NCI-H2227 treated with DMSO at 0.1 percent for 48 hours (cell line): ENCODE measurements around the gene STK10.
"Not testable (repeated sequence)": the region's sequence is repeated elsewhere in the genome, so short reads cannot be mapped to it uniquely, and the experiment has no call there.

ENCODE experiments used
- DNase-seq: peaks from one replicate; lab custom pipeline; 2025; lab: John Stamatoyannopoulos, UW

The STK10 gene

GRCh38 chr5:172165465-172165864 lies 22.6 kb downstream of the STK10 start:
- DNase-seq, result no peak

DNA sequence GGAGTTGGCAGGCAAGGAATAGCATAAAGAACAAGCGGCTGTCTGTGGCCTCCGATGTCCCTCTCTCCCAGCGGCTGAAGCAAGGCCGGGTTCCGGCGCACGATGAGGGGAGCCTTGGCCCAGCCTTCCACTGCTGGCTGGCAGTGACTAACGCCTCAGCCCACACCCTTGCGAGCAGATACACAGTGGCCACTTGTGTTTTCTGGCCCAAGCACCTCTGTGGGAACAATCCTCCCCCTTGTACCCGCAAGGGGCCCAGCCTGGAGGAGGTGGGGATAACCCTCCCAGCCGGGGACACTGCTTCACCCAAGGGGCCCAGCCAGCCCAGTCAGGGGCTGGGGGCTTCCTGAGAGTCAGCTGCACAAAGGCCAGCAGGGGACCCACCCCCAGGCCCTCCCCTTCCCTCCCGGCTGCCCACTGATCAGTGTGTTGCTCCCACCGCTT lies 23.2 kb downstream of the STK10 start:
- DNase-seq, result no peak

GRCh38 chr5:172163346-172163745 lies 24.7 kb downstream of the STK10 start:
- no peak for DNase-seq

- no peak for DNase-seq
These were observed 25.1 kb downstream of the STK10 start for GRCh38 chr5:172162987-172163343.

DNA sequence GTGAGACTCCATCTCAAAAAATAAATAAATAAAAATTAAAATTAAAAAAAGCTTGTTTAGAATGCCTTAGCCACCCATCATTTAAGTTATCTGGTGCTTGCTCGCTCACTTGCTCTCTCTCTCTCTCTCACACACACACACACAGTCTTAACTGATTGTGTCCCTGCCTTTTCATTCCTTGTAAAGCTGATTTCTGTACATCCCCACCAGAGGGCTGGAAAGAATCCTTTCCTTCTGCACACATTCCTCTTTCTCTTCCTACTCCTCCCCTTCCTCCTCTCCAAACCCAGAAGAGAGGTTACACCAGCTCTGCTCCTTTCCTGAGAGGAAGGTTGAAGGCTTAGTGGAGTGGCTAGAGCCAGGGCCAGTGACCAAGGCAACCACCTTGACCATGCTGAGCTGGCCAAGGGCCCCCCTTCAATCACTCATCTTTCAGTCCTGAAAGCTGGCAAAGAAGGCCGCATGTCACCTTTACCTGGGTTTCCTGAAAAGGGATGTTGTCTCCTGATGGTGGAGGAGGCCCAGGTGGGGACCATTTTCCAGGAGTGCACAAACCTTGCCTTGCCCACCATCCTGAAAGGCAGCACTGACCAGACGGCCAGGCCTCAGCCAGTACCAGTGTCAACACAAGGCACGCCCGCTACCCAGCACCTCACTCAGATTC lies 25.6 kb downstream of the STK10 start:
- DNase-seq, result no peak

- DNase-seq, result no peak
These were observed 27.5 kb downstream of the STK10 start for GRCh38 chr5:172160506-172160905.

GRCh38 chr5:172159016-172159415 lies 29.0 kb downstream of the STK10 start:
- DNase-seq, result no peak

DNA sequence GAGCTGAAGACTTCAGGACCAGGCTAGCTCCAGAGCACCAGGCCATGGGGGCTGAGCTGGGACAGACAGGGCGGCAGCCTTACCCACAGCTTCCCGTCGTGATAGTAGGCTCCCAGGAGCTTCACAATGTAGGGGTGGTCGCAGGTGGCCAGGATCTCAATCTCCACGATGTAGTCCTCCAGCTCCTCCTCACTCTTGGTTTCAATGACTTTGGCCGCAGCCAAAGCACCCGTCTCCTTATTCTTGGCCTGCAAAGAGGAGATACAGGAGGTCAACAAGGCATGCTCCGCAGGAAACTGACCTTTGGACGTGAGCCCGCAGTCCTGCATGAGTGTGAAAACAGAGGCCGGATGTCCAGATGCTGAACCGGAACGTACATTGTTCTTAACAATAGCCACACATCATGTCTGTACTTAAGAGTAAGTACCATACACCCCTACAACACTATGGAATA lies 31.5 kb downstream of the STK10 start:
- DNase-seq, result no peak

DNA sequence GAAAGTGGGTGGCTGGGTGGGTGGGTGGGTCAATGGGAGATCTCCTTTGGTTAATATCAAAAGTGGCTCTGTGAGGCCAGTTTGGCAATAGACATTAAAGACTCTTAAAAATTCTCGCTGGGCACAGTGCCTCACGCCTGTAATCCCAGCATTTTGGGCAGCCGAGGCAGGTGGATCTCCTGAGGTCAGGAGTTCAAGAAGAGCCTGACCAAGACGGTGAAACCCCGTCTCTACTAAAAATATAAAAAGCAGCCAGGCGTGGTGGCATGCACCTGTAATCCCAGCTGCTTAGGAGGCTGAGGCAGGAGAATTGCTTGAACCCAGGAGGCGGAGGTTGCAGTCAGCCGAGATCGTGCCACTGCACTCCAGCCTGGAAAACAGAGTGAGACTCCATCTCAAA lies 32.9 kb downstream of the STK10 start:
- DNase-seq, result not testable (repeated sequence)

DNA sequence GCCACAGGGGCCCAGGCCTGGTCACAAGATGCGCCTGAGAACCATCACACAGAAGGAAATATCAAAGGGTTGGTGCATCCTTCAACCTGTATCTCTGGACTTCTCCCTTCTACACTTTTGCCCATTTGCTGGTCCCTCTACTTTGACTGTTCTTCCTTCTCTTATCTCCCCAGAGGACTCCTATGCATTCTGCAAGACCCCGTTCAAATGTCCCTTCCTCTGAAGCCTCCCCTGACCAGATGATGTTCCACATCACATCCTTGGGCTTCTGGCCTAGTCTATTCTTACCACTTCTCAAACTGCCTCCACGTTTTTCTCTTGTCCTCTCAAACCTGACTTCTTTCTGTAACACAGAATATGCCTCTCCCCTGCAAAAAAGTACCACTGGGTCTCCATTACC lies 34.3 kb downstream of the STK10 start:
- no peak for DNase-seq

DNA sequence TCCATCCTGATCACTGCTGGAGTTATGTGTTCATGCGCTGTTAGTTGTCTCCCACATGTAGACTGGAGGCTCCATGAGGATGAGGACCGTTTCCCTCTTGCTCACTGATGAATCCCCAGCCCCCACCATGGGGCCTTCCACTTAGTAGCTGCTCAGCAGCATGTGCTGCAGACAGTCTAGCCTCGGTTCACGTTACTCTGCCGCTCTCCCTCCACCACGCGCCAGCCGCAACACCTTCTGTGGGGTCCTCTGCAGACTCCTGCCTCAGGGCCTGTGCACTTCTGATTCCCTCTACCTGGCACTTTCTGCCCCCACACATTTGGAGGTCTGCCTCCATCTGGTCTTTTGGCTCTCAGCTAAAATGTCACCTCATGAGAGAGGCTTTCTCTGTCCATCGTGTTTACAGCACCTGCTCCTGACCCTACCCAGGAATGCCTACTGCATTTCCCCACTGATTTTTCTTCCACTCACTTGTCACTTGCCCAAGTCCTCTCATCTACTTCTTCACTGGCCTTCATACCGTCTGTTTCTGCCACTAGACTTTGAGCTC lies 36.3 kb downstream of the STK10 start:
- DNase-seq, result no peak

- no peak for DNase-seq
These were observed 37.3 kb downstream of the STK10 start for GRCh38 chr5:172150514-172151425.

DNA sequence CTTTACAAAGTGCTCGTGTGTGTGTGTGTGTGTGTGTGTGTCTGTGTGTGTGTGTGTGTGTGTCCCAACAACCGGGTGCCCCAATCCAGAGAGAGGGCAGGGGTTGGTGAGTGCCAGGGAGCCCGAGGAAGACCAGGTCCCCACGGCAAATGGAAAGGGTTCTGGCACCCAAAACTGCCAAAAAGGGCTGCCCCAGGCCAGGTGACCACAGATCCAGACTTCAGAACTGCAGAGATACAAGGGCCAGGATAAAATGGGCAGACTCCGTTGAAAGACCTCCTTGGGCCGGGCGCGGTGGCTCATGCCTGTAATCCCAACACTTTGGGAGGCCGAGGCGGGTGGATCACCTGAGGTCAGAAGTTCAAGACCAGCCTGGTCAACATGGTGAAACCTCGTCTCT lies 38.5 kb downstream of the STK10 start:
- DNase-seq, result not testable (repeated sequence)

- no peak for DNase-seq
These were observed 39.0 kb downstream of the STK10 start for GRCh38 chr5:172149073-172149472.

DNA sequence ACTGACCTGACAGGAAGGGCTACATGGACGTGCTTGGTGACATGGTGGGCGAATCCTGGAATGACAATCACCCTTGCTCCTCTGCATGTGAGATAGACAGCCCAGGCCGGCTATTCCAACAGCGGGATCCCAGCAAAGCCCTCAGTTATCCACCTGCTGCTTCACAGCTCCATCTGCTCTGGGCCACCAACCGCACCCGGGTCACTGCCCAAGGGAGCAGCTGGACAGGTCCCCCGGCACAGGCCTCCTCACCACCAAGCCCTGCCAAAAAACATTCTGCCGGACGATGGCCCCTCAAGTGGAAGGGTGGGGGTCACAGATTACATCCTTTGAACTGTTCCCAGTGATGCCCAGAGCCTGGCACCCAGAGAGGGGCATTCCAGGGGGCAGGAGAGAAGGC lies 39.6 kb downstream of the STK10 start:
- DNase-seq, result no peak

DNA sequence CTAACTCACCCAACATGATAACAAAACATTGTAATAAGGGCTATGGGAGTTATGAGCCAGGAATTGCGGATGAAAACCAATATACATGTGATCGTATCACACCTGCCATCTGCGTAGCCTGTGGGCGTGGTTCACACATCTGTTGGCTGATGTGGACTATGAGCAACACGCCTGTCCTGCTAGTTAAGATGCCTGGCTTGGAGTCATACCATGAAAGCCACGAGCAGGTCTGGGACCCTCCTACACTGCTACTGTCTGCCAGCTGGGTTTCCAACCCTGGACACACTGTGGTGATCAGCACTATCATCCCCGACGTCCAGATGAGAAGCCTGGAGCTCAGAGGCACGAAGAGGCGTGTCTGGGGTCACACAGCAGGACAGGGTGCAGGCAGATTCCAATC lies 40.2 kb downstream of the STK10 start:
- DNase-seq, result no peak

- no peak for DNase-seq
These were observed 41.3 kb downstream of the STK10 start for GRCh38 chr5:172146748-172147092.

DNA sequence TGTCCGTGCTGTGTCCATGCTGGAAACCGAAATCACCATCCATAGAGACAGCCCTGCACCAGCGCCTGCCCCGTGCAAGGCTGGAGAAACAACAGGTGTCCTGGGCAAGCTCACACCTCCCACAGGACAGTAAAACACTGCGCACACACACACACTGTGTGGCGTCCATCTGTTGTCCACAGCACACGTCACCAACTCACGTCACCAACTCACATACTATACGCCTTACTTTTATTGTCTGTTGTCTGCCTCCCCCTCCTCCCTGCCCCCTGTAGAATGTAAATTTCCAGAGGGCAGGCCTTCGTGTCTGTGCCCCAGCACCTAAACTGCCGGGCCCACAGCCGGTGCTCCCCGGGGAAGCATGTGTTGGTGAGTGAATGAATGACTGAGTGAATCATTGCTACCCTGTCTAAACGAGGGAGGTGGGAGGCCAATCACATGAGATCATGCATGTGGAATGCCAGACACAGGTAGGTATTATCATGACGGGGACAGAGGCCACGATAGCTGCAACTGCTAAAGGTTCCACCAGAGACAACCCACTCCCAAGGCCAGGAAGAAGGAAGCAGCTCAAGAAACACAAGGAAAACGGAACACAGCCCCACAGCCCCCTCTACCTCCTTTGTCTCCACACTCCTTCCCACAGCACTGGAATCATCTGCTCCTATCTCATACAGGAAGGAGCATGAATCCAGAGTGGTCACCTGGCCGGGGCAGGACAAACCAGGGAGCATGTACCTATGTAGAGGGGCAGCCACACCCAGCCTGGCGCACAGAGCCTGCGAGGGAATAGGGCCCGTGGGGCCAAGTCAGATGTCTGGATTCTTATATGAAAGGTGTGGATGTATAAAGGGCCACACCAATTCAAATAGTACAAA lies 41.9 kb downstream of the STK10 start:
- no peak for DNase-seq

- no peak for DNase-seq
These were observed 42.8 kb downstream of the STK10 start for GRCh38 chr5:172144931-172145869.

DNA sequence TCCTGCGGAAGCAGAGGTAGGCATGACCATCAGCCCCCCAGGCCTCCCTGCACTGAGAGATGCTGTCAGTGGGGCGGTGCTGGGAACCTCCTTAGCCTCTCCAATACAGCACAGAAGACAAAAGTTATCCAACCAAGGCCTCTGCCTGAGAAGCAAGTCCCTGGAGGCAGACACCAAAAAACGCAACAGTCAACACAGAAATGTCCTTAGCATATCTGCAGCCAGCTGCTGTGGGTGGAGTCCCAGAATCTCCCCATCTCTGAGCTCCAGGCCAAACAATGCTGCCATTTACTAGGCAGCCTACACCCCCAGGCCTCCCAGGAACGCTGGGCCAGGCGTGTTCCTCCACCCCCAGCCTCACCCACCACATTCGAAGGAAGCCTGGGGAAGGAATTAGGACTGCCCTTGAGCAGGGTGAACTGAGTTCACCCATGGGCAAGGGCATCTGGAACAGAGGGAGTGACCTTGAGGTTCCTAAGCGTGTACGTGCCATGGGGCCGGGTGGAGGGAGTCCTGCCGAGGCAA lies 43.7 kb downstream of the STK10 start:
- DNase-seq, result no peak

- no peak for DNase-seq
These were observed 44.1 kb downstream of the STK10 start for GRCh38 chr5:172143875-172144274.
